GM23338 (cell line): ENCODE measurements around the gene DCANP1.

Experiments
- CTCF ChIP-seq, 2 experiments: fragments of 200-600 bp in 1 of 2; sonication (generic) in 1 of 2; conservative IDR thresholded peaks; 2 replicates each; pipeline versions ENCODE4 v1.5.1 to v1.6.1; 2016 to 2017; ENCODE audit warnings: antibody characterized with exemption in 2 of 2, low read depth in 2 of 2, mild to moderate bottlenecking in 2 of 2, moderate library complexity in 1 of 2
- EZH2 ChIP-seq: fragments of 200-600 bp; sonication (generic); IDR thresholded peaks from one replicate; pipeline ENCODE4 v1.8.0; 2017; ENCODE audit warnings: antibody characterized with exemption, mild to moderate bottlenecking, low read depth; ENCODE audit not compliant: unreplicated experiment
- EZH2phosphoT487 ChIP-seq: fragments of 200-600 bp; sonication (generic); IDR thresholded peaks from one replicate; pipeline ENCODE4 v1.8.1; 2018; ENCODE audit warnings: antibody characterized with exemption; ENCODE audit not compliant: unreplicated experiment
- REST ChIP-seq: IDR thresholded peaks from one replicate; pipeline ENCODE4 v1.6.1; 2018; ENCODE audit warnings: antibody characterized with exemption; ENCODE audit not compliant: unreplicated experiment

GRCh38 chr5:135468541-135468940, 21.4 kb upstream of the DCANP1 start:
- no peak for TF ChIP-seq CTCF (conservative IDR thresholded peaks at IDR 0.05; ENCODE audit: low read depth in 2 of 2)
- TF ChIP-seq EZH2phosphoT487 = no peak
- no peak for TF ChIP-seq EZH2
- TF ChIP-seq REST = no peak
